Prostate gland (tissue), 2 donors: Measurements from ENCODE around the gene OR2B6. TPM values are rescaled to one million over a fixed set of nuclear protein-coding genes. Genes with fewer than 3 reads are reported as not detected.
"Not testable (repeated sequence)": the region's sequence is repeated elsewhere in the genome, so short reads cannot be mapped to it uniquely, and the experiment has no call there.

Source experiments
- DNase-seq: peaks from one replicate; pipeline ENCODE4 v3.0.0-alpha.2; 2019; ENCODE audit warnings: low spot score
- H3K27ac ChIP-seq, 2 donors: fragments of 200-600 bp; sonication (generic); 2 replicates each; pipeline ENCODE4 v1.5.1; 2017 to 2019
- H3K27me3 ChIP-seq: fragments of 200-600 bp; sonication (generic); replicated peaks from 2 replicates; pipeline ENCODE4 v1.5.1; 2019; ENCODE audit not compliant: insufficient read depth
- H3K36me3 ChIP-seq, 2 donors: fragments of 200-600 bp; sonication (generic); 1 replicate in 1 of 2; 2 replicates in 1 of 2; pipeline versions ENCODE4 v1.5.1 to v1.8.1; 2017 to 2019
- H3K4me1 ChIP-seq: fragments of 200-600 bp; sonication (generic); replicated peaks from 2 replicates; pipeline ENCODE4 v1.5.1; 2019
- H3K4me3 ChIP-seq, 2 donors: fragments of 200-600 bp; sonication (generic); 2 replicates each; pipeline ENCODE4 v1.5.1; 2017 to 2019
- H3K9me3 ChIP-seq: fragments of 200-600 bp; sonication (generic); 2 replicates; pipeline ENCODE4 v1.5.1; 2017
- CTCF ChIP-seq, 4 experiments: fragments of 200-600 bp in 2 of 4; fragments of 450-650 bp in 2 of 4; sonication (generic) in 2 of 4; IDR thresholded peaks; 1 replicate in 3 of 4; 2 replicates in 1 of 4; pipeline ENCODE4 v1.5.1; 2016 to 2019; ENCODE audit warnings: antibody characterized with exemption in 4 of 4, mild to moderate bottlenecking in 2 of 4, moderate library complexity in 2 of 4
- POLR2A ChIP-seq: fragments of 450-650 bp; IDR thresholded peaks from one replicate; pipeline ENCODE4 v1.6.1; 2016; ENCODE audit warnings: antibody characterized with exemption, mild to moderate bottlenecking
- POLR2AphosphoS5 ChIP-seq: sonication (generic); formaldehyde crosslinking; IDR thresholded peaks from one replicate; pipeline ENCODE4 v1.6.1; 2017; ENCODE audit warnings: antibody characterized with exemption
- WGBS: methylation state at CpG from one replicate; pipeline ENCODE4 v1.1.5; 2018; 5-methylcytosine and 5-hydroxymethylcytosine counted together
- intact Hi-C: fragments of 100-400 bp; cut with DNase I; formaldehyde crosslinking; loops from one replicate; pipeline ENCODE4 v1.14.2; 2022
- total RNA-seq, 2 donors: library from RNA; depleted of rRNA; stranded (reverse); fragments of >200 nt; gene quantifications; one replicate each; pipeline ENCODE4 v1.1.0, GENCODE V29; 2016

OR2B6 gene
- total RNA-seq, 2 donors from 2014 or later = not detected

- Histone ChIP-seq H3K36me3 (no peaks in the 10 kb centered on the region), H3K9me3 (no peaks in the 10 kb centered on the region), H3K4me3 (no peak overlapping the region), H3K27me3 (no peaks in the 10 kb centered on the region), H3K4me1 (no peaks in the 10 kb centered on the region), H3K27ac (no peak overlapping the region)
- WGBS = 91% methylated on average over 2 of the region's 2 CpGs
- no peak for DNase-seq
- intact Hi-C loops = no loop called here
- TF ChIP-seq POLR2AphosphoS5 (no peak), CTCF (IDR thresholded peaks at IDR 0.05) (no peak), POLR2A (no peak)
Observed at GRCh38 chr6:27931209-27931608, 25.8 kb upstream of the OR2B6 start.

GRCh38 chr6:27940766-27941165 lies 16.3 kb upstream of the OR2B6 start:
- WGBS = 49% methylated on average over 1 of the region's 1 CpG
- TF ChIP-seq POLR2A (no peak), POLR2AphosphoS5 (no peak), CTCF (IDR thresholded peaks at IDR 0.05) (no peak)

GRCh38 chr6:27943072-27943471 lies 14.0 kb upstream of the OR2B6 start:
- H3K27ac ChIP-seq, intact Hi-C loops, H3K36me3 ChIP-seq, DNase-seq, H3K4me1 ChIP-seq, H3K4me3 ChIP-seq, H3K9me3 ChIP-seq, H3K27me3 ChIP-seq: not testable (repeated sequence)
- WGBS = 45% methylated on average over 6 of the region's 6 CpGs

More at GRCh38 chr6:27940766-27941165, 16.3 kb upstream of the OR2B6 start:
- Histone ChIP-seq H3K27me3 (no peaks in the 10 kb centered on the region), H3K4me3 (no peak overlapping the region), H3K36me3 (no peaks in the 10 kb centered on the region), H3K27ac (no peak overlapping the region), H3K9me3 (no peaks in the 10 kb centered on the region), H3K4me1 (no peaks in the 10 kb centered on the region)
- DNase-seq = no peak
- intact Hi-C loops = no loop called here

GRCh38 chr6:27948237-27948636 lies 8.8 kb upstream of the OR2B6 start:
- Histone ChIP-seq H3K4me1 (no peaks in the 10 kb centered on the region), H3K27ac (no peak overlapping the region), H3K4me3 (no peak overlapping the region), H3K36me3 (no peaks in the 10 kb centered on the region), H3K27me3 (no peaks in the 10 kb centered on the region), H3K9me3 (no peaks in the 10 kb centered on the region)
- DNase-seq = no peak
- TF ChIP-seq POLR2AphosphoS5 = no peak
- TF ChIP-seq POLR2A = no peak
- no peak for TF ChIP-seq CTCF (IDR thresholded peaks at IDR 0.05)
- intact Hi-C loops = no loop called here
- WGBS = 77% methylated on average over 1 of the region's 1 CpG

- H3K4me1 ChIP-seq = no peaks in the 10 kb centered on the region
- no peaks in the 10 kb centered on the region for H3K27me3 ChIP-seq
- no peak for TF ChIP-seq POLR2A
- TF ChIP-seq POLR2AphosphoS5 = no peak
- TF ChIP-seq CTCF (IDR thresholded peaks at IDR 0.05) = no peak
- H3K9me3 ChIP-seq = no peaks in the 10 kb centered on the region
- H3K36me3 ChIP-seq = no peaks in the 10 kb centered on the region
- DNase-seq = no peak
- H3K4me3 ChIP-seq = no peak overlapping the region
- 65% methylated on average over 1 of the region's 1 CpG for WGBS
- intact Hi-C loops = no loop called here
- no peak overlapping the region for H3K27ac ChIP-seq
Observed at GRCh38 chr6:27951040-27951439, 6.0 kb upstream of the OR2B6 start.
